Fibroblast of the aortic adventitia (primary cell): ENCODE measurements around the gene CDH12. TPM values are rescaled to one million over a fixed set of nuclear protein-coding genes. Genes with fewer than 3 reads are reported as not detected.

Experiments
- DNase-seq: peaks from one replicate; pipeline ENCODE4 v3.0.0-alpha.2; 2010; ENCODE audit warnings: low read depth
- H3K4me3 ChIP-seq: 2 replicates; pipeline ENCODE4 v1.5.1; 2011; ENCODE audit warnings: low read depth, mild to moderate bottlenecking, control low read depth, low read length, moderate library complexity
- CTCF ChIP-seq: IDR thresholded peaks from 2 replicates; pipeline ENCODE4 v1.5.1; 2011; ENCODE audit warnings: mild to moderate bottlenecking, low read length, control low read depth, inconsistent platforms; ENCODE audit not compliant: insufficient read depth
- total RNA-seq: library from RNA; depleted of rRNA; stranded (reverse); fragments of >200 nt; gene quantifications from 2 replicates; pipeline ENCODE4 v1.2.3, GENCODE V29; 2012; ENCODE audit warnings: low replicate concordance

The CDH12 gene
- total RNA-seq, 1 donor: 0.09 TPM

- no peak overlapping the region for H3K4me3 ChIP-seq
- DNase-seq: no peak
- no peak for TF ChIP-seq CTCF
Measured at GRCh38 chr5:22063717-22064116, 789.4 kb downstream of the CDH12 start.

- TF ChIP-seq CTCF: no peak
- no peak overlapping the region for H3K4me3 ChIP-seq
- no peak for DNase-seq
Measured at GRCh38 chr5:22058620-22059019, 794.5 kb downstream of the CDH12 start.

GRCh38 chr5:22057012-22057411 lies 796.1 kb downstream of the CDH12 start:
- TF ChIP-seq CTCF: no peak
- H3K4me3 ChIP-seq: no peak overlapping the region
- no peak for DNase-seq

GRCh38 chr5:22056601-22057000 lies 796.5 kb downstream of the CDH12 start:
- no peak for TF ChIP-seq CTCF
- no peak for DNase-seq

GRCh38 chr5:22053195-22053594 lies 799.9 kb downstream of the CDH12 start:
- H3K4me3 ChIP-seq: no peak overlapping the region
- TF ChIP-seq CTCF: no peak
- no peak for DNase-seq

More at GRCh38 chr5:22056601-22057000, 796.5 kb downstream of the CDH12 start:
- H3K4me3 ChIP-seq: no peak overlapping the region

- TF ChIP-seq CTCF: no peak
- DNase-seq: no peak
- H3K4me3 ChIP-seq: no peak overlapping the region
Measured at GRCh38 chr5:22051881-22052280, 801.3 kb downstream of the CDH12 start.

GRCh38 chr5:22050931-22051330 lies 802.2 kb downstream of the CDH12 start:
- no peak for TF ChIP-seq CTCF
- DNase-seq: no peak
- no peak overlapping the region for H3K4me3 ChIP-seq
